HG03565 (cell line): ENCODE data around the gene JAG2.

Experiments used
- ATAC-seq: cut with Tn5 transposase; IDR thresholded peaks from one replicate; pipeline ENCODE4 v1.9.1; 2021; ENCODE audit warnings: mild to moderate bottlenecking, moderate library complexity; ENCODE audit not compliant: unreplicated experiment

The JAG2 gene

GRCh38 chr14:105203701-105204100 is 35.1 kb upstream of the JAG2 start:
- no peak for ATAC-seq

- no peak for ATAC-seq
Observed at GRCh38 chr14:105203057-105203531, 34.5 kb upstream of the JAG2 start.

- ATAC-seq = no peak
Observed at GRCh38 chr14:105201925-105202513, 33.4 kb upstream of the JAG2 start.

- no peak for ATAC-seq
Observed at GRCh38 chr14:105201156-105201924, 32.8 kb upstream of the JAG2 start.

- ATAC-seq = no peak
Observed at GRCh38 chr14:105200641-105201040, 32.1 kb upstream of the JAG2 start.

GRCh38 chr14:105200074-105200473 is 31.5 kb upstream of the JAG2 start:
- no peak for ATAC-seq

GRCh38 chr14:105199093-105199492 is 30.5 kb upstream of the JAG2 start:
- no peak for ATAC-seq

- ATAC-seq = no peak
Observed at GRCh38 chr14:105198588-105198987, 30.0 kb upstream of the JAG2 start.

- no peak for ATAC-seq
Observed at GRCh38 chr14:105197211-105197641, 28.6 kb upstream of the JAG2 start.

- no peak for ATAC-seq
Observed at GRCh38 chr14:105196265-105196960, 27.8 kb upstream of the JAG2 start.

GRCh38 chr14:105195522-105196264 is 27.1 kb upstream of the JAG2 start:
- ATAC-seq = no peak

GRCh38 chr14:105195051-105195450 is 26.5 kb upstream of the JAG2 start:
- ATAC-seq = no peak

- no peak for ATAC-seq
Observed at GRCh38 chr14:105193916-105194782, 25.6 kb upstream of the JAG2 start.

- no peak for ATAC-seq
Observed at GRCh38 chr14:105192866-105193731, 24.5 kb upstream of the JAG2 start.

GRCh38 chr14:105187935-105188524 is 19.5 kb upstream of the JAG2 start:
- no peak for ATAC-seq

GRCh38 chr14:105187116-105187515 is 18.5 kb upstream of the JAG2 start:
- ATAC-seq = no peak

- no peak for ATAC-seq
Observed at GRCh38 chr14:105185973-105186372, 17.4 kb upstream of the JAG2 start.

GRCh38 chr14:105185001-105185400 is 16.4 kb upstream of the JAG2 start:
- no peak for ATAC-seq

GRCh38 chr14:105184461-105184860 is 15.9 kb upstream of the JAG2 start:
- ATAC-seq = no peak
